Mesendoderm (in vitro differentiated cells): ENCODE data around the gene TMEM185A.
"Not testable (repeated sequence)": the region's sequence is repeated elsewhere in the genome, so short reads cannot be mapped to it uniquely, and the experiment has no call there.

Source experiments
- DNase-seq: peaks from one replicate; pipeline ENCODE4 v3.0.0; 2013
- H2AK5ac ChIP-seq: 2 replicates; pipeline ENCODE4 v1.6.1; 2013; ENCODE audit warnings: low read length, inconsistent platforms
- H2BK120ac ChIP-seq: 2 replicates; pipeline ENCODE4 v1.6.1; 2013; ENCODE audit warnings: low read depth, mild to moderate bottlenecking, low read length, moderate library complexity, mixed read lengths
- H2BK15ac ChIP-seq: replicated peaks from 2 replicates; pipeline ENCODE4 v1.6.1; 2013; ENCODE audit warnings: low read depth, mild to moderate bottlenecking, moderate library complexity
- H2BK5ac ChIP-seq: 2 replicates; pipeline ENCODE4 v1.6.1; 2013; ENCODE audit warnings: low read length, inconsistent platforms
- H3K18ac ChIP-seq: 2 replicates; pipeline ENCODE4 v1.6.1; 2013; ENCODE audit warnings: mild to moderate bottlenecking, low read length, mixed read lengths
- H3K23ac ChIP-seq: one replicate; pipeline ENCODE4 v1.6.1; 2013; ENCODE audit warnings: low read length
- H3K27ac ChIP-seq: 2 replicates; pipeline ENCODE4 v1.5.1; 2013; ENCODE audit warnings: low read depth, mild to moderate bottlenecking, inconsistent platforms, low read length, moderate library complexity
- H3K27me3 ChIP-seq: 2 replicates; pipeline ENCODE4 v1.6.1; 2013; ENCODE audit warnings: low read length, control low read depth, mild to moderate bottlenecking, inconsistent platforms; ENCODE audit not compliant: insufficient read depth, poor library complexity
- H3K36me3 ChIP-seq: 2 replicates; pipeline ENCODE4 v1.6.1; 2013; ENCODE audit warnings: low read length, inconsistent platforms; ENCODE audit not compliant: control insufficient read depth, insufficient read depth
- H3K4ac ChIP-seq: one replicate; pipeline ENCODE4 v1.6.1; 2013; ENCODE audit warnings: low read depth, mild to moderate bottlenecking, low read length, moderate library complexity
- H3K4me1 ChIP-seq: 2 replicates; pipeline ENCODE4 v1.6.1; 2013; ENCODE audit warnings: low read depth, low read length, inconsistent platforms; ENCODE audit not compliant: control insufficient read depth
- H3K4me2 ChIP-seq: 2 replicates; pipeline ENCODE4 v1.6.1; 2013; ENCODE audit warnings: low read length
- H3K4me3 ChIP-seq: 2 replicates; pipeline ENCODE4 v1.5.1; 2013; ENCODE audit warnings: mild to moderate bottlenecking, low read length
- H3K56ac ChIP-seq: one replicate; pipeline ENCODE4 v1.6.1; 2013; ENCODE audit warnings: low read length
- H3K79me1 ChIP-seq: 2 replicates; pipeline ENCODE4 v1.6.1; 2013; ENCODE audit warnings: low read length, inconsistent platforms
- H3K79me2 ChIP-seq: 2 replicates; pipeline ENCODE4 v1.6.1; 2013; ENCODE audit warnings: mild to moderate bottlenecking, low read length; ENCODE audit not compliant: control insufficient read depth, insufficient read depth
- H3K9ac ChIP-seq: 2 replicates; pipeline ENCODE4 v1.6.1; 2013; ENCODE audit warnings: low read length, inconsistent platforms
- H4K5ac ChIP-seq: one replicate; pipeline ENCODE4 v1.6.1; 2013; ENCODE audit warnings: low read length
- H4K8ac ChIP-seq: one replicate; pipeline ENCODE4 v1.6.1; 2013; ENCODE audit warnings: low read depth, mild to moderate bottlenecking, control low read depth, low read length, moderate library complexity
- WGBS: extraction: QIAGEN DNeasy Blood & Tissue Kit; methylation state at CpG from one replicate; pipeline ENCODE4 v1.1.7; 2013; ENCODE audit warnings: low lambda C conversion rate, missing lambda C conversion rate; ENCODE audit not compliant: insufficient coverage; ENCODE audit errors: extremely low coverage; 5-methylcytosine and 5-hydroxymethylcytosine counted together

TMEM185A gene

GRCh38 chrX:149598603-149599002, 33.0 kb downstream of the TMEM185A start:
- H4K5ac ChIP-seq, H3K18ac ChIP-seq, H3K4me1 ChIP-seq, H2AK5ac ChIP-seq, H3K56ac ChIP-seq, H2BK5ac ChIP-seq, H3K9ac ChIP-seq, H4K8ac ChIP-seq, H2BK120ac ChIP-seq, DNase-seq, H3K27me3 ChIP-seq, H3K4ac ChIP-seq, H3K79me2 ChIP-seq, H3K4me2 ChIP-seq, H2BK15ac ChIP-seq, H3K23ac ChIP-seq, H3K79me1 ChIP-seq, H3K27ac ChIP-seq, H3K36me3 ChIP-seq, H3K4me3 ChIP-seq: not testable (repeated sequence)
- WGBS, result no CpG with 5 or more reads among the region's 11 CpGs

GRCh38 chrX:149595943-149596342, 35.6 kb downstream of the TMEM185A start:
- not testable (repeated sequence) for H3K4me1 ChIP-seq, H3K18ac ChIP-seq
- whole genome bisulfite sequencing, result no CpG with 5 or more reads among the region's 7 CpGs

GRCh38 chrX:149595214-149595613, 36.4 kb downstream of the TMEM185A start, which contains the start of gene HSFX2:
TSS of gene HSFX2 (minus strand) at chrX:149595314. CDS start at chrX:149594700, 614 bp downstream.
- not testable (repeated sequence) for H3K79me2 ChIP-seq, H2AK5ac ChIP-seq, H3K56ac ChIP-seq, H2BK120ac ChIP-seq, H3K4me2 ChIP-seq, H3K4me1 ChIP-seq, H3K36me3 ChIP-seq, H3K27ac ChIP-seq, H4K8ac ChIP-seq, H3K4ac ChIP-seq, H4K5ac ChIP-seq, H3K9ac ChIP-seq, H3K4me3 ChIP-seq, H3K23ac ChIP-seq, H3K79me1 ChIP-seq, DNase-seq, H3K27me3 ChIP-seq, H2BK15ac ChIP-seq, H3K18ac ChIP-seq, H2BK5ac ChIP-seq
- WGBS, result no CpG with 5 or more reads among the region's 17 CpGs

More at GRCh38 chrX:149595943-149596342, 35.6 kb downstream of the TMEM185A start:
- H3K4me2 ChIP-seq, H3K79me2 ChIP-seq, H2BK120ac ChIP-seq, H3K23ac ChIP-seq, H2AK5ac ChIP-seq, H3K4ac ChIP-seq, H4K8ac ChIP-seq, H3K79me1 ChIP-seq, H3K27ac ChIP-seq, H3K27me3 ChIP-seq, H3K9ac ChIP-seq, DNase-seq, H3K56ac ChIP-seq, H4K5ac ChIP-seq, H2BK5ac ChIP-seq, H3K4me3 ChIP-seq, H2BK15ac ChIP-seq, H3K36me3 ChIP-seq: not testable (repeated sequence)

- H3K9ac ChIP-seq, H4K8ac ChIP-seq, H3K27me3 ChIP-seq, H3K18ac ChIP-seq, H2BK15ac ChIP-seq, H2BK120ac ChIP-seq, H3K27ac ChIP-seq, H3K4me1 ChIP-seq, H3K36me3 ChIP-seq, H3K4me2 ChIP-seq, H4K5ac ChIP-seq, H2AK5ac ChIP-seq, H3K79me1 ChIP-seq, DNase-seq, H3K4me3 ChIP-seq, H2BK5ac ChIP-seq, H3K4ac ChIP-seq, H3K56ac ChIP-seq, H3K79me2 ChIP-seq, H3K23ac ChIP-seq: not testable (repeated sequence)
- WGBS, result no CpG with 5 or more reads among the region's 7 CpGs
Observed at GRCh38 chrX:149590993-149591392, 40.6 kb downstream of the TMEM185A start.

GRCh38 chrX:149587359-149587758, 44.2 kb downstream of the TMEM185A start, which contains the start of gene MAGEA9B:
TSS of gene MAGEA9B (minus strand) at chrX:149587459. CDS start at chrX:149583179, 4,280 bp downstream.
- H3K56ac ChIP-seq, H3K9ac ChIP-seq, DNase-seq, H3K4me2 ChIP-seq, H3K18ac ChIP-seq, H3K4me3 ChIP-seq, H3K27ac ChIP-seq, H3K27me3 ChIP-seq, H3K4me1 ChIP-seq, H3K79me1 ChIP-seq, H2BK5ac ChIP-seq, H3K4ac ChIP-seq, H3K23ac ChIP-seq, H4K5ac ChIP-seq, H2AK5ac ChIP-seq, H3K36me3 ChIP-seq, H2BK15ac ChIP-seq, H2BK120ac ChIP-seq, H3K79me2 ChIP-seq, H4K8ac ChIP-seq: not testable (repeated sequence)
- WGBS, result no CpG with 5 or more reads among the region's 12 CpGs

GRCh38 chrX:149585631-149586030, 46.0 kb downstream of the TMEM185A start:
- WGBS, result no CpG with 5 or more reads among the region's 17 CpGs
- not testable (repeated sequence) for H3K27ac ChIP-seq, H3K79me2 ChIP-seq, H3K9ac ChIP-seq, H3K27me3 ChIP-seq, H2AK5ac ChIP-seq, H2BK15ac ChIP-seq, H3K4me3 ChIP-seq, H4K5ac ChIP-seq, H3K79me1 ChIP-seq, H3K18ac ChIP-seq, H3K4me1 ChIP-seq, H3K4me2 ChIP-seq, H3K23ac ChIP-seq, H4K8ac ChIP-seq, H3K4ac ChIP-seq, H3K36me3 ChIP-seq, H2BK120ac ChIP-seq, H3K56ac ChIP-seq, DNase-seq, H2BK5ac ChIP-seq
